WTC11 (cell line): Measurements from ENCODE around the gene CRACR2A. TPM values are rescaled to one million over a fixed set of nuclear protein-coding genes. Genes with fewer than 3 reads are reported as not detected.
A peak's percentile ranks its signal among the peaks of the same experiment; 100 is the strongest.

Source experiments
- ATAC-seq: fragments of 200-7000 bp; cut with Tn5 transposase; 2 replicates; pipeline ENCODE4 v1.10.0; 2021; ENCODE audit warnings: mild to moderate bottlenecking, moderate library complexity
- CTCF ChIA-PET: fragments of 300-600 bp; sonication (Branson Sonifier 250); formaldehyde crosslinking; loops from one replicate; lab custom pipeline; 2021; ENCODE audit warnings: antibody characterized with exemption; lab: Charles Lee
- POLR2A ChIA-PET: fragments of 350-600 bp; sonication (Branson Sonifier 250); formaldehyde crosslinking; loops from one replicate; lab custom pipeline; 2021; ENCODE audit warnings: antibody characterized with exemption; lab: Charles Lee
- DNase-seq: peaks from one replicate; pipeline ENCODE4 v3.0.0; 2021; ENCODE audit warnings: low spot score
- H3K27ac Mint-ChIP-seq: 2 replicates; pipeline ENCODE4 v1.8.0; 2021; ENCODE audit warnings: mixed read lengths
- H3K27me3 Mint-ChIP-seq: 2 replicates; pipeline ENCODE4 v1.8.0; 2021; ENCODE audit warnings: low read depth, mild to moderate bottlenecking, moderate library complexity, mixed read lengths
- H3K36me3 Mint-ChIP-seq: 2 replicates; pipeline ENCODE4 v1.8.0; 2021; ENCODE audit warnings: mixed read lengths
- H3K4me1 Mint-ChIP-seq: 2 replicates; pipeline ENCODE4 v1.8.0; 2022; ENCODE audit warnings: mixed read lengths
- H3K4me3 Mint-ChIP-seq: 2 replicates; pipeline ENCODE4 v1.8.0; 2021; ENCODE audit warnings: mild to moderate bottlenecking, moderate library complexity, mixed read lengths
- H3K9me3 Mint-ChIP-seq: 2 replicates; pipeline ENCODE4 v1.8.0; 2021; ENCODE audit warnings: mixed read lengths
- ESRRA ChIP-seq: sonication (generic); formaldehyde crosslinking; IDR thresholded peaks from 2 replicates; pipeline ENCODE4 v1.8.1; 2022; ENCODE audit warnings: mild to moderate bottlenecking, missing genetic modification reagents, borderline replicate concordance
- FOXP1 ChIP-seq: sonication (generic); formaldehyde crosslinking; IDR thresholded peaks from 2 replicates; pipeline ENCODE4 v1.8.0; 2022; ENCODE audit warnings: missing genetic modification reagents, mild to moderate bottlenecking, moderate library complexity, borderline replicate concordance
- GTF2I ChIP-seq: fragments of 250-450 bp; sonication (Bioruptor Pico); conservative IDR thresholded peaks from 2 replicates; pipeline ENCODE4 v1.4.0; 2021; ENCODE audit warnings: mild to moderate bottlenecking
- JAZF1 ChIP-seq: fragments of 250-450 bp; sonication (Bioruptor Pico); IDR thresholded peaks from 2 replicates; pipeline ENCODE4 v1.9.0; 2021; ENCODE audit warnings: moderate library complexity, mild to moderate bottlenecking, inconsistent platforms
- JUN ChIP-seq: sonication (generic); formaldehyde crosslinking; IDR thresholded peaks from 2 replicates; pipeline ENCODE4 v1.8.0; 2023; ENCODE audit warnings: mild to moderate bottlenecking, missing genetic modification reagents
- KAT7 ChIP-seq: sonication (generic); formaldehyde crosslinking; IDR thresholded peaks from 2 replicates; pipeline ENCODE4 v1.8.1; 2023; ENCODE audit warnings: missing genetic modification reagents, mild to moderate bottlenecking, borderline replicate concordance
- MXD4 ChIP-seq: fragments of 250-450 bp; sonication (Bioruptor Pico); IDR thresholded peaks from 2 replicates; pipeline ENCODE4 v1.8.0; 2021; ENCODE audit warnings: mild to moderate bottlenecking, moderate library complexity, borderline replicate concordance
- NFATC4 ChIP-seq: fragments of 250-450 bp; sonication (Bioruptor Pico); IDR thresholded peaks from 2 replicates; pipeline ENCODE4 v1.9.0; 2021; ENCODE audit warnings: mild to moderate bottlenecking
- NFE2L1 ChIP-seq: sonication (generic); formaldehyde crosslinking; IDR thresholded peaks from 2 replicates; pipeline ENCODE4 v1.8.1; 2023; ENCODE audit warnings: missing genetic modification reagents
- NFYB ChIP-seq: sonication (generic); formaldehyde crosslinking; conservative IDR thresholded peaks from 2 replicates; pipeline ENCODE4 v1.8.0; 2022; ENCODE audit warnings: low read depth, missing genetic modification reagents
- NR1H2 ChIP-seq: sonication (generic); formaldehyde crosslinking; IDR thresholded peaks from 2 replicates; pipeline ENCODE4 v1.9.0; 2021; ENCODE audit warnings: mild to moderate bottlenecking, moderate library complexity, missing genetic modification reagents
- NR2C2 ChIP-seq: sonication (generic); formaldehyde crosslinking; IDR thresholded peaks from 2 replicates; pipeline ENCODE4 v1.8.0; 2022; ENCODE audit warnings: mild to moderate bottlenecking, missing genetic modification reagents
- OVOL2 ChIP-seq: fragments of 250-450 bp; sonication (Bioruptor Pico); IDR thresholded peaks from 2 replicates; pipeline ENCODE4 v1.9.0; 2021; ENCODE audit warnings: mild to moderate bottlenecking, borderline replicate concordance
- RELA ChIP-seq: sonication (generic); formaldehyde crosslinking; IDR thresholded peaks from 2 replicates; pipeline ENCODE4 v1.8.1; 2022; ENCODE audit warnings: missing genetic modification reagents, mild to moderate bottlenecking, borderline replicate concordance
- TCF7 ChIP-seq: sonication (generic); formaldehyde crosslinking; IDR thresholded peaks from 2 replicates; pipeline ENCODE4 v1.8.0; 2022; ENCODE audit warnings: mild to moderate bottlenecking, low read depth, missing genetic modification reagents, moderate library complexity
- TEAD1 ChIP-seq: sonication (generic); formaldehyde crosslinking; IDR thresholded peaks from 2 replicates; pipeline ENCODE4 v1.8.0; 2022; ENCODE audit warnings: mild to moderate bottlenecking, missing genetic modification reagents
- ZNF121 ChIP-seq: sonication (generic); formaldehyde crosslinking; IDR thresholded peaks from 2 replicates; pipeline ENCODE4 v1.8.0; 2023; ENCODE audit warnings: missing genetic modification reagents
- ZNF416 ChIP-seq: fragments of 250-450 bp; sonication (Bioruptor Pico); IDR thresholded peaks from 2 replicates; pipeline ENCODE4 v1.9.0; 2021; ENCODE audit warnings: mild to moderate bottlenecking, inconsistent platforms
- ZNF423 ChIP-seq: fragments of 250-450 bp; sonication (Bioruptor Pico); IDR thresholded peaks from 2 replicates; pipeline ENCODE4 v2.1.2; 2022; ENCODE audit warnings: mild to moderate bottlenecking, moderate library complexity
- ZNF671 ChIP-seq: fragments of 250-450 bp; sonication (Bioruptor Pico); IDR thresholded peaks from 2 replicates; pipeline ENCODE4 v1.8.0; 2021; ENCODE audit warnings: mild to moderate bottlenecking
- total RNA-seq: library from RNA; stranded (reverse); gene quantifications from 3 replicates; pipeline ENCODE4 v1.2.3, GENCODE V29; 2021
- TF ChIP-seq, protein P1 (sequence below): sonication (generic); formaldehyde crosslinking; IDR thresholded peaks from 2 replicates; pipeline ENCODE4 v1.8.1; 2023; ENCODE audit warnings: mild to moderate bottlenecking, moderate library complexity, missing genetic modification reagents
- TF ChIP-seq, protein P2 (sequence below): sonication (generic); formaldehyde crosslinking; IDR thresholded peaks from 2 replicates; pipeline ENCODE4 v1.8.1; 2023; ENCODE audit warnings: mild to moderate bottlenecking, missing genetic modification reagents, moderate library complexity
- TF ChIP-seq, protein P3 (sequence below): sonication (generic); formaldehyde crosslinking; IDR thresholded peaks from 2 replicates; pipeline ENCODE4 v1.8.1; 2022; ENCODE audit warnings: low read depth, missing genetic modification reagents, borderline replicate concordance
- TF ChIP-seq, protein P4 (sequence below): sonication (generic); formaldehyde crosslinking; IDR thresholded peaks from 2 replicates; pipeline ENCODE4 v1.8.0; 2022; ENCODE audit warnings: mild to moderate bottlenecking, missing genetic modification reagents
- TF ChIP-seq, protein P5 (sequence below): sonication (generic); formaldehyde crosslinking; IDR thresholded peaks from 2 replicates; pipeline ENCODE4 v1.8.0; 2023; ENCODE audit warnings: missing genetic modification reagents

The CRACR2A gene
- total RNA-seq, 1 experiment from 2014 or later = 2.6 TPM

DNA sequence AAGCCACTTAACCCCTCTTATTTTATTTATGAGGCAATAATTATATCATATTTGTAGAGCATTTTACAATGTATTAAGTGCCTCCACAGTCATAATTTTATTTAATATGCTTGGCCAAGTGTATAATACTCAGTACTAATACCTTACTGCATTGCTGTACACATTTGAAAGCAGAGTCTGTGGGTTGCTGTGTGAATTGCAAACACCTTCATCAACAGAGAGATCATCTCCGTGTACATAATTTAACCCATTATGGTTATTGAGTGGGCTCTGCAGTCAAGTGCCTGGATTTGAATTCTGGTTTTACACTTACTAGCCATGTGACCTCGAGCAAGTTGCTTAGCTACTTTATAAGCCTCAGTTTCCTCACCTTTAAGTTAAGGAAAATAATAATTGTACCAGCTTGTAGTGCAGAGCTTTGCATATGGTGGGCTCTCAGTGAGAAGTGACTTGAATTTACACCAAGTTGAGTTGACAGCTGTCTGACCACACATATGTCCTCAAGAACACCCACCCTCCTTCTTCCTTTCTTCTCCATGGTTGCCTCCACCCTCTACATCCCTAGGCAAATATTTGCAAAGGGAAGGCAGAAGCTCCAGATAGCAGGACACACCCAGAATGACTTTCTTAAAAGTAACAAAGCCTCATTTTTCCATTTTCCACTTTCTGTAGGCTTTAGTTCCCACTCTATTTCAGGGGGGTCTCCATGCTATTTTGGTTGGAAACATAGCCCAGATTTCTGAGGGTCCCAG is 12.3 kb downstream of the CRACR2A start:
- no peaks in the 10 kb centered on the region for H3K36me3 Mint-ChIP-seq
- POLR2A ChIA-PET = no interaction called here
- CTCF ChIA-PET = interaction anchor here (1.0 to 1.1 kb wide), 2 partner anchors 12 to 461 kb away, joined by 3 read pairs; partner anchors contain the start of gene CRACR2A
- H3K27ac Mint-ChIP-seq = no peak overlapping the region
- DNase-seq (no peak), ATAC-seq (no peak)
- H3K4me3 Mint-ChIP-seq = no peak overlapping the region
- H3K4me1 Mint-ChIP-seq = no peaks in the 10 kb centered on the region
- no peaks in the 10 kb centered on the region for H3K27me3 Mint-ChIP-seq
- H3K9me3 Mint-ChIP-seq = no peaks in the 10 kb centered on the region
- no peak for TF ChIP-seq RELA
- no peak for TF ChIP-seq NFYB
- TF ChIP-seq TEAD1 (CRISPR knock-in tag) = no peak
- TF ChIP-seq NFATC4 = no peak
- no peak for TF ChIP-seq TCF7 (CRISPR knock-in tag)
- TF ChIP-seq MXD4 (CRISPR knock-in tag) = no peak
- no peak for TF ChIP-seq FOXP1
- no peak for TF ChIP-seq NR2C2
- no peak for TF ChIP-seq KAT7 (CRISPR knock-in tag)
- TF ChIP-seq JUN (CRISPR knock-in tag) = no peak
- TF ChIP-seq NR1H2 (CRISPR knock-in tag) = no peak
- TF ChIP-seq, protein P1, sequence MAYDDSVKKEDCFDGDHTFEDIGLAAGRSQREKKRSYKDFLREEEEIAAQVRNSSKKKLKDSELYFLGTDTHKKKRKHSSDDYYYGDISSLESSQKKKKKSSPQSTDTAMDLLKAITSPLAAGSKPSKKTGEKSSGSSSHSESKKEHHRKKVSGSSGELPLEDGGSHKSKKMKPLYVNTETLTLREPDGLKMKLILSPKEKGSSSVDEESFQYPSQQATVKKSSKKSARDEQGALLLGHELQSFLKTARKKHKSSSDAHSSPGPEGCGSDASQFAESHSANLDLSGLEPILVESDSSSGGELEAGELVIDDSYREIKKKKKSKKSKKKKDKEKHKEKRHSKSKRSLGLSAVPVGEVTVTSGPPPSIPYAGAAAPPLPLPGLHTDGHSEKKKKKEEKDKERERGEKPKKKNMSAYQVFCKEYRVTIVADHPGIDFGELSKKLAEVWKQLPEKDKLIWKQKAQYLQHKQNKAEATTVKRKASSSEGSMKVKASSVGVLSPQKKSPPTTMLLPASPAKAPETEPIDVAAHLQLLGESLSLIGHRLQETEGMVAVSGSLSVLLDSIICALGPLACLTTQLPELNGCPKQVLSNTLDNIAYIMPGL (CRISPR knock-in tag) = no peak
- TF ChIP-seq, protein P2, sequence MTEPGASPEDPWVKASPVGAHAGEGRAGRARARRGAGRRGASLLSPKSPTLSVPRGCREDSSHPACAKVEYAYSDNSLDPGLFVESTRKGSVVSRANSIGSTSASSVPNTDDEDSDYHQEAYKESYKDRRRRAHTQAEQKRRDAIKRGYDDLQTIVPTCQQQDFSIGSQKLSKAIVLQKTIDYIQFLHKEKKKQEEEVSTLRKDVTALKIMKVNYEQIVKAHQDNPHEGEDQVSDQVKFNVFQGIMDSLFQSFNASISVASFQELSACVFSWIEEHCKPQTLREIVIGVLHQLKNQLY (CRISPR knock-in tag) = no peak
- no peak for TF ChIP-seq ZNF416

DNA sequence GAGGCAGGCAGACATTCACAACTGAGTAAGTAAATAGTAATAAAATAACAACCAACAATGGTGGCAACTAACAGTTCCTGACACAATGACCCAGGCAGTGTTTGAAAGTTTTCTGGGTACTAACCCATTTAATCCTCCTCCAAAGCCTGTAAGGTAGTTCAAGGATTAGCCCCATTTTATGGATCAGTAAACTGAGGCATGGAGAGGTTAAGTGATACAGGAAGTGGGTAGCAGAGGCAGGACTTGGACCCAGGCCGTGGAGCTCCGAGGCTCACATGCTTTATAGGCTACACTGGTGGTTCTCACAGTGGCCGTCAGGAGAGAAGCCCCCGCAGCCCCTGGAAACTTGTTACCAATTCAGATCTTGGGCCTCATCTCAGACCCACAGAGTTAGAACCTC is 17.5 kb downstream of the CRACR2A start:
- H3K36me3 Mint-ChIP-seq = no peaks in the 10 kb centered on the region
- CTCF ChIA-PET = no interaction called here
- H3K27ac Mint-ChIP-seq = no peak overlapping the region
- peaks cover 12% of the 10 kb centered on the region; the same call in 1 of the 2 replicates for H3K4me1 Mint-ChIP-seq
- no peak for ATAC-seq
- TF ChIP-seq ZNF423 = no peak
- TF ChIP-seq GTF2I (CRISPR knock-in tag) = 0 out of 2 replicates have a peak, but pooled peaks have one; percentile 32
- TF ChIP-seq OVOL2 (CRISPR knock-in tag) = no peak
- no peak for TF ChIP-seq ZNF671
- TF ChIP-seq, all 79 proteins: peak for 1
- POLR2A ChIA-PET = no interaction called here
- no peak for DNase-seq
- Mint-ChIP-seq H3K9me3 (no peaks in the 10 kb centered on the region), H3K27me3 (no peaks in the 10 kb centered on the region), H3K4me3 (no peak overlapping the region)

DNA sequence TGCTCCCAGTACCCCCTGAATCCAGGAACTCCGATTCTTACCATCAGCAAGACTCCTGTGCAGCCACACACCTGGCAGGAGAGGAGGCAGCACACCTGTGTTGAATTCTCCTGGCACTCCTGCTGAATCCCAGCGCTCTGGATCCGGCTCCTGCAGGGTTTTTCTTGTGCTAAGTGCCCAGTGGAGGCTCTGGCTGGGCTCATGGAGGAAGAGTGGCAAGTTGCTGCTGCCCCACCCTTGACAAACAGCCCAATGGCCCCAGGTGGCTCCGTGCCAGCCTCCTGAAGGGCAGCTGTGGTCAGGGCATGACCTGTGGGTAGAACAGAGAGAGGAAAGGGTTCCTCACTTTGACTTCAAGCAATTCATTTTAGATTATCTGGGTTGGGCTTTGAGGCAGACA is 20.0 kb downstream of the CRACR2A start:
- Mint-ChIP-seq H3K4me1 (peaks cover 17% of the 10 kb centered on the region), H3K9me3 (no peaks in the 10 kb centered on the region), H3K27ac (no peak overlapping the region), H3K27me3 (no peaks in the 10 kb centered on the region), H3K4me3 (no peak overlapping the region), H3K36me3 (no peaks in the 10 kb centered on the region)
- ChIA-PET CTCF (no interaction called here), POLR2A (no interaction called here)
- ATAC-seq (peak; percentile 63), DNase-seq (peak; percentile 34)
- TF ChIP-seq, protein P3, sequence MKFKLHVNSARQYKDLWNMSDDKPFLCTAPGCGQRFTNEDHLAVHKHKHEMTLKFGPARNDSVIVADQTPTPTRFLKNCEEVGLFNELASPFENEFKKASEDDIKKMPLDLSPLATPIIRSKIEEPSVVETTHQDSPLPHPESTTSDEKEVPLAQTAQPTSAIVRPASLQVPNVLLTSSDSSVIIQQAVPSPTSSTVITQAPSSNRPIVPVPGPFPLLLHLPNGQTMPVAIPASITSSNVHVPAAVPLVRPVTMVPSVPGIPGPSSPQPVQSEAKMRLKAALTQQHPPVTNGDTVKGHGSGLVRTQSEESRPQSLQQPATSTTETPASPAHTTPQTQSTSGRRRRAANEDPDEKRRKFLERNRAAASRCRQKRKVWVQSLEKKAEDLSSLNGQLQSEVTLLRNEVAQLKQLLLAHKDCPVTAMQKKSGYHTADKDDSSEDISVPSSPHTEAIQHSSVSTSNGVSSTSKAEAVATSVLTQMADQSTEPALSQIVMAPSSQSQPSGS (CRISPR knock-in tag) = no peak
- TF ChIP-seq NR2C2 = no peak
- TF ChIP-seq TCF7 (CRISPR knock-in tag) = no peak
- TF ChIP-seq, protein P4, sequence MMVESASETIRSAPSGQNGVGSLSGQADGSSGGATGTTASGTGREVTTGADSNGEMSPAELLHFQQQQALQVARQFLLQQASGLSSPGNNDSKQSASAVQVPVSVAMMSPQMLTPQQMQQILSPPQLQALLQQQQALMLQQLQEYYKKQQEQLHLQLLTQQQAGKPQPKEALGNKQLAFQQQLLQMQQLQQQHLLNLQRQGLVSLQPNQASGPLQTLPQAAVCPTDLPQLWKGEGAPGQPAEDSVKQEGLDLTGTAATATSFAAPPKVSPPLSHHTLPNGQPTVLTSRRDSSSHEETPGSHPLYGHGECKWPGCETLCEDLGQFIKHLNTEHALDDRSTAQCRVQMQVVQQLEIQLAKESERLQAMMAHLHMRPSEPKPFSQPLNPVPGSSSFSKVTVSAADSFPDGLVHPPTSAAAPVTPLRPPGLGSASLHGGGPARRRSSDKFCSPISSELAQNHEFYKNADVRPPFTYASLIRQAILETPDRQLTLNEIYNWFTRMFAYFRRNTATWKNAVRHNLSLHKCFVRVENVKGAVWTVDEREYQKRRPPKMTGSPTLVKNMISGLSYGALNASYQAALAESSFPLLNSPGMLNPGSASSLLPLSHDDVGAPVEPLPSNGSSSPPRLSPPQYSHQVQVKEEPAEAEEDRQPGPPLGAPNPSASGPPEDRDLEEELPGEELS (CRISPR knock-in tag) = no peak
- no peak for TF ChIP-seq ZNF121
- TF ChIP-seq FOXP1 = no peak
- TF ChIP-seq NFE2L1 (CRISPR knock-in tag) = no peak
- TF ChIP-seq, protein P5, sequence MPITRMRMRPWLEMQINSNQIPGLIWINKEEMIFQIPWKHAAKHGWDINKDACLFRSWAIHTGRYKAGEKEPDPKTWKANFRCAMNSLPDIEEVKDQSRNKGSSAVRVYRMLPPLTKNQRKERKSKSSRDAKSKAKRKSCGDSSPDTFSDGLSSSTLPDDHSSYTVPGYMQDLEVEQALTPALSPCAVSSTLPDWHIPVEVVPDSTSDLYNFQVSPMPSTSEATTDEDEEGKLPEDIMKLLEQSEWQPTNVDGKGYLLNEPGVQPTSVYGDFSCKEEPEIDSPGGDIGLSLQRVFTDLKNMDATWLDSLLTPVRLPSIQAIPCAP = no peak
- no peak for TF ChIP-seq JAZF1
- TF ChIP-seq, protein P1 (CRISPR knock-in tag) = 0 out of 2 replicates have a peak, but pooled peaks have one; percentile 34
- peak; percentile 67 for TF ChIP-seq ZNF423
- no peak for TF ChIP-seq ESRRA (CRISPR knock-in tag)
